Gastrocnemius medialis (tissue), 4 donors: ENCODE data around the gene ALPI. TPM values are rescaled to one million over a fixed set of nuclear protein-coding genes. Genes with fewer than 3 reads are reported as not detected.

Experiments
- ATAC-seq, 2 donors: fragments of 150-250 bp; one replicate each; pipeline ENCODE4 v1.9.1; 2016
- DNase-seq, 2 donors: peaks; one replicate each; pipeline ENCODE4 v3.0.0-alpha.2; 2019
- H3K27ac ChIP-seq, 4 donors: fragments of 200-600 bp; sonication (generic); 1 replicate in 1 of 4; 2 replicates in 3 of 4; pipeline ENCODE4 v1.5.1; 2016 to 2018; ENCODE audit warnings: mild to moderate bottlenecking in 2 of 4, moderate library complexity in 1 of 4
- H3K27me3 ChIP-seq, 3 donors: fragments of 200-600 bp; sonication (generic) in 2 of 3; 1 replicate in 1 of 3; 2 replicates in 2 of 3; pipeline versions ENCODE4 v1.5.1 to v1.6.0; 2016 to 2019; ENCODE audit warnings: mild to moderate bottlenecking in 1 of 3, moderate library complexity in 1 of 3
- H3K36me3 ChIP-seq, 2 donors: fragments of 200-600 bp; sonication (generic) in 1 of 2; one replicate each; pipeline ENCODE4 v1.5.1; 2017 to 2018
- H3K4me1 ChIP-seq, 2 donors: fragments of 200-600 bp; sonication (generic) in 1 of 2; one replicate each; pipeline ENCODE4 v1.5.1; 2016 to 2017; ENCODE audit warnings: mild to moderate bottlenecking in 2 of 2
- H3K4me3 ChIP-seq, 4 donors: fragments of 200-600 bp; sonication (generic) in 3 of 4; 1 replicate in 1 of 4; 2 replicates in 3 of 4; pipeline ENCODE4 v1.5.1; 2016 to 2019; ENCODE audit warnings: mild to moderate bottlenecking in 2 of 4
- H3K9me3 ChIP-seq, 3 donors: fragments of 200-600 bp; sonication (generic) in 2 of 3; 1 replicate in 1 of 3; 2 replicates in 2 of 3; pipeline ENCODE4 v1.5.1; 2016 to 2019
- POLR2A ChIP-seq, 2 donors: fragments of 450-650 bp; IDR thresholded peaks; one replicate each; pipeline ENCODE4 v1.6.1; 2017; ENCODE audit warnings: antibody characterized with exemption in 2 of 2, mild to moderate bottlenecking in 2 of 2, moderate library complexity in 2 of 2
- in situ Hi-C, 4 donors: fragments of 200-750 bp; cut with MboI; loops; one replicate each; pipeline versions ENCODE4 v1.15.0 to v1.8.0; 2017; ENCODE audit warnings: low sequenced_read_pairs in 4 of 4
- intact Hi-C: fragments of 100-400 bp; cut with DNase I; formaldehyde crosslinking; loops from one replicate; pipeline ENCODE4 v1.15.1; 2023; ENCODE audit warnings: low total_unique reads
- total RNA-seq, 4 donors: library from RNA; depleted of rRNA; stranded (reverse); fragments of >200 nt; gene quantifications; one replicate each; pipeline versions ENCODE4 v1.1.0 to v1.2.3, GENCODE V29; 2016
- TF ChIP-seq, protein P1 (sequence below), 5 experiments: fragments of 450-650 bp in 3 of 5; fragments of 200-600 bp in 2 of 5; sonication (generic) in 2 of 5; IDR thresholded peaks in 4 of 5; conservative IDR thresholded peaks in 1 of 5; 1 replicate in 4 of 5; 2 replicates in 1 of 5; pipeline ENCODE4 v1.5.1; 2016 to 2019; ENCODE audit warnings: antibody characterized with exemption in 5 of 5, mild to moderate bottlenecking in 3 of 5, moderate library complexity in 3 of 5

The ALPI gene
- total RNA-seq, 4 donors from 2014 or later: not detected

DNA sequence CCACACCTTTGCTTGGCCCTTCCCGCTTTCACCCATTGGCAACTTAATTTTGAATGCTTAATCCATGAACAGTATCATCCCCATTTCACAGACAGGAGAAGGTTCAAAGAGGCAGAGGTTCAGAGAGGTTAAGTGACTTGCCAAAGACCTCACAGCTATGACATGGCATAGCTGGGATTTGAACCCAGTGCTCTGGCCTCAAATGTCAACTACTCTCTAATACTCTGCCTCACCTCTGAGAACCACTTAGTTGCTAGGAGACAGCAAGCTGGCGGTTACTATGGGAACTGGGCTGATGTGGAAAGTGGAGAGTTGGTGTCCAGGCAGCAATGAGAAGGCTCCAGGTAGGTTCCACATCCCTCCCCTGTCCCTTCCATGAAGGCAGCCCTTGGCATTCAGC lies 48.5 kb downstream of the ALPI start:
- Histone ChIP-seq H3K27me3 (peaks cover 0 to 9% (median 0%) of the 10 kb centered on the region in 3 donors), H3K4me3 (no peak overlapping the region), H3K9me3 (no peaks in the 10 kb centered on the region), H3K36me3 (no peaks in the 10 kb centered on the region), H3K4me1 (peaks cover 0 to 10% of the 10 kb centered on the region in 2 donors), H3K27ac (no peak overlapping the region)
- intact Hi-C loops (no loop called here), in situ Hi-C loops (loop anchor here in 1 of 4 donors (25.0 kb wide), 1 partner anchor 592 kb away; no protein-coding TSS in a partner anchor)
- TF ChIP-seq, protein P1, sequence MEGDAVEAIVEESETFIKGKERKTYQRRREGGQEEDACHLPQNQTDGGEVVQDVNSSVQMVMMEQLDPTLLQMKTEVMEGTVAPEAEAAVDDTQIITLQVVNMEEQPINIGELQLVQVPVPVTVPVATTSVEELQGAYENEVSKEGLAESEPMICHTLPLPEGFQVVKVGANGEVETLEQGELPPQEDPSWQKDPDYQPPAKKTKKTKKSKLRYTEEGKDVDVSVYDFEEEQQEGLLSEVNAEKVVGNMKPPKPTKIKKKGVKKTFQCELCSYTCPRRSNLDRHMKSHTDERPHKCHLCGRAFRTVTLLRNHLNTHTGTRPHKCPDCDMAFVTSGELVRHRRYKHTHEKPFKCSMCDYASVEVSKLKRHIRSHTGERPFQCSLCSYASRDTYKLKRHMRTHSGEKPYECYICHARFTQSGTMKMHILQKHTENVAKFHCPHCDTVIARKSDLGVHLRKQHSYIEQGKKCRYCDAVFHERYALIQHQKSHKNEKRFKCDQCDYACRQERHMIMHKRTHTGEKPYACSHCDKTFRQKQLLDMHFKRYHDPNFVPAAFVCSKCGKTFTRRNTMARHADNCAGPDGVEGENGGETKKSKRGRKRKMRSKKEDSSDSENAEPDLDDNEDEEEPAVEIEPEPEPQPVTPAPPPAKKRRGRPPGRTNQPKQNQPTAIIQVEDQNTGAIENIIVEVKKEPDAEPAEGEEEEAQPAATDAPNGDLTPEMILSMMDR (IDR thresholded peaks at IDR 0.05 in 4 of 5, conservative IDR thresholded peaks at IDR 0.05 in 1 of 5): no peak
- TF ChIP-seq POLR2A (IDR thresholded peaks at IDR 0.05): no peak
- DNase-seq (no peak), ATAC-seq (no peak)

DNA sequence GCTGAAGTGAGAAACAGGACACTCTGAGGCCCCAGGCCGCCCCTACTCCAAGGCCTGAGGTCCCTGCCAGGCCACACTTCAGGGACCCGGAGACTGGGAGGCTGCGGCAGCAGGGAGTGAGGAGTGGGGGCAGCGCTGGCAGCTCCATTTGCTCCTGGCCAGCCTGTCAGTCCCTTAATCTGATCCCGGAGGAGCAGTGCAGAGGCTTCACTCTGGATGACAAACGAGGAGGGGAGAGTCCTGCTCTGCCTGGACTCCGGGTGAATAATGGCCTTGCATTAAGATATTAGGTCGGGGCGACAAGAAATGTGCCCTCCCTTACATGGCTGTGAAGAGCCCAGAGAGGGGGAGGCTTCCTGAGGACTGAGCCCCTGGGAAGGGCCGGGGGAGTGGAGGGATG lies 49.9 kb downstream of the ALPI start:
- no peak overlapping the region for H3K4me3 ChIP-seq
- H3K36me3 ChIP-seq: no peaks in the 10 kb centered on the region
- intact Hi-C loops (no loop called here), in situ Hi-C loops (loop anchor here in 1 of 4 donors (25.0 kb wide), 1 partner anchor 594 kb away; no protein-coding TSS in a partner anchor)
- peaks cover 0 to 10% of the 10 kb centered on the region in 2 donors for H3K4me1 ChIP-seq
- no peak overlapping the region for H3K27ac ChIP-seq
- no peak for DNase-seq
- no peak for TF ChIP-seq POLR2A (IDR thresholded peaks at IDR 0.05)
- TF ChIP-seq, protein P1 (IDR thresholded peaks at IDR 0.05 in 4 of 5, conservative IDR thresholded peaks at IDR 0.05 in 1 of 5): no peak
- ATAC-seq: no peak
- H3K27me3 ChIP-seq: peaks cover 0 to 9% (median 0%) of the 10 kb centered on the region in 3 donors
- no peaks in the 10 kb centered on the region for H3K9me3 ChIP-seq

DNA sequence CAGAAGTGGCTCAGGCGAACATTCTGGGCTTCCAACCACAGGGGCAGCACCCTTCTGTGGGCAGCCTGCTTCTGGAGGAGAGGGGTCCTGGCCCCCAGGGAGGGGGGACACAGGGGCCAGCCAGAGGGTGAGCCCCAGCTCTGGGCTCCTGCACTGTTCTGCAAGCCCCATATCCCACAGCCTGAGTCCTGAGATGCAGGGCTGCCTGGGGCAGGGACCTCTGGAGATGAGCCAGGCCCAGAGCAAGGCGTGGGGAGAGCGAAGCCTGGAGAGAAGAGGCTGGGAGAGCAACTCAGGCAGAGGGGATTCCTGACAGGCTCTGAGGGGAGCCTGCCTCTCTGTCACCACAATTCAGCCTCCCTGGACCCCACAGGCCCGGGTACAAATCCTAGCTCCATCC lies 50.8 kb downstream of the ALPI start:
- intact Hi-C loops: no loop called here
- no peak for TF ChIP-seq POLR2A (IDR thresholded peaks at IDR 0.05)
- TF ChIP-seq, protein P1 (IDR thresholded peaks at IDR 0.05 in 4 of 5, conservative IDR thresholded peaks at IDR 0.05 in 1 of 5): no peak
- Histone ChIP-seq H3K27me3 (peaks cover 0 to 9% (median 0%) of the 10 kb centered on the region in 3 donors), H3K4me1 (peaks cover 0 to 14% of the 10 kb centered on the region in 2 donors), H3K9me3 (no peaks in the 10 kb centered on the region), H3K27ac (no peak overlapping the region), H3K4me3 (no peak overlapping the region), H3K36me3 (no peaks in the 10 kb centered on the region)
- DNase-seq (no peak), ATAC-seq (no peak)
- in situ Hi-C loops: loop anchor here in 1 of 4 donors (25.0 kb wide), 1 partner anchor 594 kb away; no protein-coding TSS in a partner anchor

DNA sequence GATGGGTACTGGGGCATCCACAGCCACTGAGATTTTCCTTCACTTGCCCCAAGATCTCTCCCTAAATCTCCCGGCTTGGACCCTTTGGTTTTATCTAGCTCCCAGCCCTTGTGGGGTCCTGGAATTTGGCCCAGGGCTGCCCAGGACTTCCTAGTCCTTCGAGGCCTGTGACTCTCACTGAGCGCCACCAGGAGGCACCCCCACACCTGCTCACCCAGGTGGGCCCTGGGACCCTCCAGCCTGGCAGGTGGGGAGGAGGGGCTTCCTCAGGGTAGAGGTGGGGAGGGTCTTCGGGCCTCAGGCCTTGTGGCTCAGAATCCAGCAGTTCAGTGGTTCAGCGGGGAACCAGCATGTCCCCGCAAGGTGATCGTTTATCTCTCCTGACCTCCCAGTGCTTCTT lies 52.3 kb downstream of the ALPI start:
- Histone ChIP-seq H3K9me3 (no peaks in the 10 kb centered on the region), H3K27me3 (peaks cover 0 to 8% (median 0%) of the 10 kb centered on the region in 3 donors), H3K36me3 (no peaks in the 10 kb centered on the region), H3K27ac (no peak overlapping the region), H3K4me3 (no peak overlapping the region), H3K4me1 (peaks cover 0 to 4% of the 10 kb centered on the region in 2 donors)
- ATAC-seq (no peak), DNase-seq (no peak)
- TF ChIP-seq, protein P1 (IDR thresholded peaks at IDR 0.05 in 4 of 5, conservative IDR thresholded peaks at IDR 0.05 in 1 of 5): no peak
- in situ Hi-C loops (loop anchor here in 1 of 4 donors (25.0 kb wide), 1 partner anchor 596 kb away; no protein-coding TSS in a partner anchor), intact Hi-C loops (no loop called here)

Other genes starting within 250 kb of the ALPI start
- not detected for gene ALPP, start 77.4 kb upstream of the ALPI start, total RNA-seq
- gene ALPG, start 49.3 kb upstream of the ALPI start, total RNA-seq: not detected
- 1 to 10 TPM in 1 of 4 donors, under 1 TPM in 2, not detected in 1; 0.51 to 1.5 (median 0.55) TPM for gene ECEL1, start 31.7 kb downstream of the ALPI start, total RNA-seq
- 1 to 10 TPM; 1.0 to 3.2 (median 2.2) TPM for gene PRSS56, start 64.2 kb downstream of the ALPI start, total RNA-seq
- 100 to 1,000 TPM in 1 of 4 donors, 10 to 100 TPM in 3; 49.1 to 119 (median 81.1) TPM for gene CHRND, start 70.0 kb downstream of the ALPI start, total RNA-seq
- gene CHRNG, start 83.5 kb downstream of the ALPI start, total RNA-seq: 10 to 100 TPM in 3 of 4 donors, 1 to 10 TPM in 1; 3.5 to 57.5 (median 24.6) TPM
- gene TIGD1, start 94.4 kb downstream of the ALPI start, total RNA-seq: 1 to 10 TPM; 1.4 to 3.0 (median 2.1) TPM
- 100 to 1,000 TPM in 1 of 4 donors, 10 to 100 TPM in 3; 57.9 to 111 (median 71.2) TPM for gene EIF4E2, start 94.5 kb downstream of the ALPI start, total RNA-seq
- 10 to 100 TPM; 13.4 to 29.0 (median 13.9) TPM for gene EFHD1, start 177.5 kb downstream of the ALPI start, total RNA-seq
- 10 to 100 TPM; 55.7 to 87.8 (median 66.1) TPM for gene GIGYF2, start 241.2 kb downstream of the ALPI start, total RNA-seq